SK-MEL-5 (cell line): ENCODE data around the gene FAM135A. TPM values are rescaled to one million over a fixed set of nuclear protein-coding genes. Genes with fewer than 3 reads are reported as not detected.

Experiments
- DNase-seq: peaks from one replicate; pipeline ENCODE4 v3.0.0-alpha.2; 2016; ENCODE audit warnings: low read depth, low spot score
- in situ Hi-C: cut with HindIII; loops from 2 replicates; pipeline ENCODE4 v1.10.0; 2016; ENCODE audit warnings: low sequenced_read_pairs, high pct_unique_total_duplicates, low pct_unique_long_range_greater_than_20kb
- total RNA-seq: library from RNA; depleted of rRNA; stranded (reverse); fragments of >200 nt; shearing (Covaris generic); gene quantifications from 2 replicates; pipeline ENCODE4 v1.2.3, GENCODE V29; 2014

Gene FAM135A
- total RNA-seq, 1 experiment from 2014 or later: 11.5 TPM

DNA sequence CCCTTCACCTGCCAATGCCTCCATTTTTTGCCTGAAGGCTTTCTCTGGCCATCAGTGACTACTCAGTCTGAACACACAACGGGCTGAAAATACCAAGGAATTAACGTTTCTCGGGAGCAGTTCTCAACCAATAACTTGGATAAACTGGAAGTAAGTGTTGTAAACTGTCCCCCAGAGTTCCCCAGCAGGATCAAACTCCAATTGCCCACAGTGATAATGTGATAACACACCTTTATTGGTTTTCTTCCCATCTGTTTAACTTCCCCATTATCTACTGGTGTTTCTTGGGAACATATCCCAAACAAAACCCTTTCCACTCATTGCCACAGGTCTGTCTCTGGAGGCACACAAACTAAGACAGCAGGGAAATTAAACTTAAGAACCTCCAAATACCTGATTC lies 21.8 kb upstream of the FAM135A start:
- no peak for DNase-seq
- in situ Hi-C loops: no loop called here

DNA sequence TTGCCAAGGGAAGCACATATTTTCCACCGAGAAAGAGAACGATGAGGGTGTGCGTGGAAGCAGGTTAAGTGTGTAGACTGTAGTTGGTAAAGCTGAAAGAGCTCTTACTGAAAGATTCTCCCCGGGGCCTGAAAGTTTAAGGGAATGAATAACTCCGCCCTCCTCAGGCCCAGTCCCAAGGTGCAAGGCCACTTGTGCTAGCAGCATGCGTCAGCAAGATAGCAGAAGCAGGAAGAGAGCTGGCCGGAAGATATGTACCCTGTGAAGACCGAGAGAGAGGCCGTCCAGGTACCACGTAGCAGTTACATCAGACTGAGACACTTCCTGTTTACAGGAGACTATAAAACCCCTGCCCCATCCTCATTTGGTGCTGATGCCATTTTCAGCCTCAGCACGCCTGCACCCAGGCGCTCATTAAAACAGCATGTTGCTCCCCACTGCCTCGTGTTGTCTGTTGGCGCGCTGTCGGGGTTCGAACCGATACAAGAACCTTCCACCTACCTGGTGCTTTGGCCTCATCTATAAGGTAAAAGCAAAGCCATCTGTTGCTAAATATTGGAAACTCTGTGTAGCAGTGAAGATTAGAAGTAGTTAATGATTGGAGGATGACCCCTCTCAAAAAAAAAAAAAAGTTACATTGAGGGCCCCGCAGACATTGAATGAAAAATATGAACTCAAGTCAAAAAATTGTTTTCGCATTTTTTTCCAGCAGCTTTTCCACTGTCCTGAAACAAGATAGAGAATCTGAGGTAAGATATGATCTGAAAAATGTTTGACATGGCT lies 18.6 kb upstream of the FAM135A start:
- no peak for DNase-seq
- in situ Hi-C loops: no loop called here

DNA sequence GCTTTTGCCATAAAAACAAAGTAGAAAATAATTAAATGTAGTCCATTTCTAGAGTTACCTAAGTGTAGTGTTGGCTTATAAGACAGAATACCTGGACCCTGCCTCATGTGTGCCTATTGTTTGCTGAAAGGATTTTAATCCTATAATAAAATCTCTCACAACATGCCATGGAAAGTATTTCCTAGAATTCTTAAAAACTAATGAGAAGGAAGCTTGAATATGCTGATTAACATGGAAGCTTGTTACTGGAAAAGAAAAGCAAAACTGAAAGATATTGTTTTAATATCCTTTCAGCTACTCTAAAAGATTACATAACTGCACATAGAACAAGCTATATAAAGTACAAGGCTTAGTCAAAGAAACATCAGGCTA lies 18.0 kb upstream of the FAM135A start:
- no peak for DNase-seq
- in situ Hi-C loops: no loop called here

DNA sequence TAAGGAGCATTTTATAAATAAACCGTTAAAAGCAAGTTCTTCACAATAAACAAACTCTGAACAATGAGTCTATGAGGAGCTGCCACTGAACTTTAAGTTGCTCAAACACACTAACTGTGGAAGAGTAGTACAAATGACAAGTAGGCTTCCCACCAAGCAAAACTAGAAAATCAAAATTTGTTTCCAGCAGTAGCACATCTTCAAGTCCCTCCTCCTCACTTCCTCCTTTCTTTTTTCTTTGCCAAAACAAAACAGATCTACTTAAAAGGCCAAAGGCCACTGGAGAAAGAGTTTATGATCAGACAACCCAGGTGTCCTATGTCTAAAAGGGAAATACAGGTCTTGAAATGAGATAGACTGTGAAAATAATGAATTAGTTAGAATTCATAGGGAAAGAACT lies 17.1 kb upstream of the FAM135A start:
- DNase-seq: no peak
- in situ Hi-C loops: no loop called here

DNA sequence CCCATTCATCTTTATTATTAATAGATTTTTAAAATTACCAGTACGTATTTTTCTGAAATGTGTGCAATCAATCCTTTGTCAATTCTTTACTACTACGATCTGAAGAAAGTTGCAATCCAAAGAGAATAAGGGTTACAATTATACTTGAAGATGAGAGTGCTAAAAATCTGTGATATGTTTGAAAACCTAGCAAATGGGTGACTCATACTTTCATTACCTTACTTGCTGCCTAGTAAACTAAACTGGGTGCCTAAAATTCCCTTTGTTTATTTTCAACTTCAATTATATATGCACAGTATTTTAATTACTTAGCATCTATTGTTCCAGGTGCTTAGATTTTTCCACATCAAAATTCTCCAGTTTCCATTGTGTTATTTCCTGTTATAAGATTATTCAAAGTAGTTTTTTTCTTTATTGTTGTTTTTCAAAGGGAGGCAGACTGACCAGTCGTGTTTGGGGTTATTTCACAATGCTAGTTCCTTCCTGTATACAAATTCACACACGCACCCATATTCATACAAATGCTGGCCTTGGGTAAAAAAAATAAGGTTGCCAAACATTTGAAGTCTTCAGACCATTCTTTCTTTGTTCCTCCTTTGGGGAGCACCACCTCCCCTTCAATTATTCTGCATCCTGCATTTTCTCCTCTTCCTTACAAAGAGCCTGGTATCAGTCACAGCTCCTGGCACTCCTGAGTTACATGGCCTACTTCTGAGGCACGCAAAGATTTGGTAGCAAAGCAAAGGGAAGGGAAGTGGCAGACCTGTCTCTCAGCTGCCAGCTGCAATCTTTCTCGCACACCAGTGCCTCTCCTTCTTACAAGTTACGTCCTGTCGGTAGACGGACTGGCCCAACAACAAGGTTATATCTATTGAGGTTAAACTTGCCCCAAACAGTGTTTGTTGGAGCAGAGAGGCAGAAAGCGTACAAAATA lies 16.2 kb upstream of the FAM135A start:
- no peak for DNase-seq
- in situ Hi-C loops: no loop called here

DNA sequence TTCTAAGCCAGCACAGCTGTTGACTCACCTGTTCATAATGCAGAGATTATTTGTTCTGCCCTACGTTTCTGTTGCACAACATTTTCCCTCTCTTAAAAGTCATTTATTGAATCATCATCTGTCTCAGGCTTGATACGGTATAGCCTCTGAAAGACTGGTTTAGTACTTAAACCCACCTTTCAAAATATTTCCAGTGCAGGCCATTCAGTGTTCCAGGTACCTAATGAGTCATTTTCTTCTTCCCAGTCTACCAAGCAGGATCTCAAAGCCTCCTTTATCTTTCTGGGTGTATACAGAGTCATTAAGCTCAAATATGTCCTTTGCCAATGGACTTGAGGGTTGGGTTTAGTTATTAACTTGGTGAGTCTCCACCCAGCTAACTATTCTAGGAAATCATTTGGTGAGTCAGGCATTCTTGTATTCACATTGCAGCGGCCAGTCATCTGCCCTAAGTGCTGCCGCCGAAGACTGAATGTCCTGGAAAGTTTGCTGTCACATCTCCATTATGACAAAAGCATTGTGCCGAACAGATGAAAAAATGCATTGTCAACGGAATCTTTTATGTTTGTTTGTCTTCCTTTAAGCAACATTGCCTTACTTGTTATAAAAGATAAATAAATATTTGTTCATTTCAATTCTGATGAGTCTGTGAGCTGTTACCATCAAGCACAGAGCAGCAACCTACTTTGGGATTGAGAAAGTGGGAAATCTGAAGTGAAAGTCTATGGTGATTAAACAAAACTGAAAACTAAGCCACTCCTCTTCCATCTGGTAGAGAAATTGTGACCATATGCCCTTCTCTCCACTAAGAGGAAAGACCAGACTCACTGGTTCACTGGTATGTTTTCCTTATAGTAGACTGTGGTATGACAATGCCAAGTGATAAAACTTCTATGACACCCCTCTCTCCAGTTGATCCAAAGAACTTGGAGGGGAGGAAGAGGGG lies 14.3 kb upstream of the FAM135A start:
- in situ Hi-C loops: no loop called here

DNA sequence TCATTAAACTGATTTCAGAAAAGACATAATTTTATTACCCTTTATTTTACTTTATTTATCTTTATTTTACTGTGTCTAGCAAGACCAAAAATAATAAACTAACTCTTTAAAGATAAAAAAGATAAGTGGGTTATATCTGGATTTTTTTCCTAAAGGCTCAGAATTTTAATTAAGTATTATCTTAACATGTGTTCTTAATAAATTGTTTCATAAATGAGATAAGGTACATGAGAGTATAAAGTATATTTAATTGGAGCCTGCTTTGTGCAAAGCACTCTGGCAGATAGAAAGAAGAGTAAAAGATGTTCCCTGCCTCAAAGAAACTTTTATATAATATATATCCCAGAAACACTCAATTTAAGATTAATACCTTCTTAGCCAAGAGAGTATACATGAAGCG lies 8.7 kb upstream of the FAM135A start:
- in situ Hi-C loops: no loop called here
- DNase-seq: no peak

More for the DNA sequence above, 14.3 kb upstream of the FAM135A start:
- no peak for DNase-seq

DNA sequence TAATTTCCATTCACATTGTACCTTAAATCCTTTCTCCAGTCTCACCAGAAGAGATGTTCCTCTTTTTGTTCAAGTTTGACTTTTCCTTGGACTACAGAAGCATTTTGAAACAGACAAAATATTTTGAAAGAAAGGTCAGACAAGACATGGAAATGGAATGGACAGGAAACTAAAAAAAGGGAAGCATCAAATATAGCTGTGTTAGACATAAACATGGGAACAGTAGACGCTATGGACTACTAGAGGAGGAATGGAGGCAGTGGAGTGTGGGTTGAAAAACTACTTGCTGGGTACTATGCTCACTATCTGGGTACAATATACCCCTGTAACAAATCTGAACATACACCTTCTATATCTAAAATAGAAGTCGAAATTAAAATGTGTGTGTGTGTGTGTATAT lies 4.1 kb upstream of the FAM135A start:
- in situ Hi-C loops: no loop called here
- DNase-seq: no peak

DNA sequence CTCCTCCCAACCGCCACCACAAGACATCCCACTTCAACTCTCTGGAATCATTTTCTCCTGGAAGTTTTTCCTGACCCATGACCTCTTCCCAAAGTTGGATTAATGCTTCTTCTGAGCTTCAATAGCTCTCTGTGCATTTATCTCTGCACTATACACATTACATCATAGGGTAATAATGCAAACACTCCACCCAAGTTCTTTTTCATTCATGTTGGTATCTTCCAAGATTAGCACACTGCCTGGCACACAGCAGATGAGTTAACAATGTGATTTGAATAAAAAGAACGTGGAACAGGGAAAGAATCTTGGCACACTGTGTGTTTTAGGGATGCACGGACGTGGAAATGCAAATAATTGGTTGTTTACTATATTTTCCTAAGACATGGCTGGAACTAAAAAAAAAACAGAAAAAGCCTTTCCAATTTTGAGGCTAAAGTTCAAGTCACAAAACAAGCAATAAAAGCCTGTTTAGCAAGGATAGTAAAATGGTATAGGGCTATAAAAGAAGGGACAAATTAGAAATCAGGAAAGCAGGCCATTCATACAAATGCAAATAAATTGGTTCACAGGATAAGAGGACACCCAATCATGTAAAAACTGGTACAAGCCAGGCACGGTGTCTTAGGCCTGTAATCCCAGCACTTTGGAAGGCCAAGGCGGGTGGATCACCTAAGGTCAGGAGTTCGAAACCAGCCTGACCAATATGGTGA lies 1.6 kb upstream of the FAM135A start:
- in situ Hi-C loops: no loop called here
- DNase-seq: no peak

DNA sequence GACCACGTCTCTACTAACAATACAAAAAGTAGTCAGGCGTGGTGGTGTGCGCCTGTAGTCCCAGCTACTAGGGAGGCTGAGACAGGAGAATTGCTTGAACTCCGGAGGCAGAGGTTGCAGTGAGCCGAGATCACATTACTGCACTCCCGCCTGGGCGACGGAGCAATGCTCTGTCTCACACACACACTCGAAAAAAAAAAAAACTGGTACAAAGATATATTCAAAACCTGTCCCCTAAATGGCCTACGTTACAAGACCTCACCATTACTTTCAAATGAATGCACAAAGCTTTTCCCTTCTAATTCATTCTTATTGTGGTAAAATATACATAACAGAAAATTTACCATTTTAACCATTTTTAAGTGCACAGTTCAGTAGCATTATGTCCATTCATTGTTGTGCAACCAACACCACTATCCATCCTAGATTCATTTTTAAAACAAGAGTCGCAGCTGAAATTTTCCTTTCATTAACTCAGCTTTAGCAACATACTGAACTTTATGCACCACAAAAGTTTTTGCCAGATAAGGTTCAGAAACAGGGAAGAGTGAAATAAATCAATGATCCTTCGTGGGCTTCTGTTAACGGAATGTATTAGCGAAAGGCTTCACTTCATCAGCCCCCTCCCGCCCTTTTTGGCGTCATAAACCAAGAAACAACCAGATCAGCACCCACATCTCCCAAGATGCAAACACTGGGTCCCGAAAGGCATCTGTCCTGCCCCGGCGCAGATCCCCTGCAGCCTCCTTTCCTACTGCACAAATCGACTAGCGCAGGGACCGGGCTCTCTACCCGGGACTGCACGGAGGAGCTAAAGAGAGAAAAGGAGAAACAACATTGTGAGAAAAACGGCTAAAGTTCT lies 825 bp upstream of the FAM135A start:
- in situ Hi-C loops: no loop called here
- DNase-seq: no peak

DNA sequence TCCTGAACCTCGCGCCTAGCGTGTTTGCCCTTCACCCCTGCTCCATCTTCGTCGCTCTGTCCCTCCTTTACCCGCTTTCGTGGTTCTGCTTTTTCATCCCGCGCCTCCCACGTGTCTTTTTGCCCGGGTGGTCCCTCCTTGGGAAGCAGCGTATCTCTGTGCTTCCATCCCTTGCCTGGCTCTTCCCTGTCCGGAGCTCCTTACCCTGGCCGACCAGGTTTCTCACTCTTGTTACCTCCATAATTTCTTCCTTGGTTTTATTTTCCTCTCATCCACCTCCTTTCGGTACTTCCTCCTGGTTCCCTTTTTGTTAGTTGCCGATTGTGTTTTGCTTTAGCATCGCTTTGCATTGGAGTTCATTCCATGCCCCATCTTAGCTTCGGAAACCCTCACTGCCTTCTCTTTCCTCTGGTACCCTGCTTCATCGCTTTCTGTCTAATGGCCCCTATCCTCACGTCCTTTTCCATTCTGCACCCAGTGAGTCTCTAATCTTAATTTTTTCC lies 735 bp downstream of the FAM135A start:
- in situ Hi-C loops: no loop called here
- peak; percentile 17 for DNase-seq

DNA sequence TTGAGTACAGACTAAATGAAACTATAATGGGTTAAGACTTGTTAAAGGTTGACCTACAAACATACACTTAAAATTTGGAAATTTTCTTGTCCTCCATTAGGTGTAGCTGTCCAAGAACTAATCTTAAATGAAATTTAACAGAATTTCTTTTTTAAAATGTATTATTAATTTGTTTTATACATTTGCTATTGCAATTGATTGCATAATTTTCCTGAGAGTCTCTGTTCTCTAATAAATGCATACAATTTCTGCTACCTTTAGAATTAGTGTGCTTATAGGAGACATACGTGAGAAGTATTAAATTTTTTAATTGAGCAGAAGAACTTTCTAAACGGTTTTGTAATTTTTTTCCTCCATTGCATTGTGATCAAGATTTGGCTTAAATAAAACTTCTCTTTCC lies 1.5 kb downstream of the FAM135A start:
- in situ Hi-C loops: no loop called here
- no peak for DNase-seq

DNA sequence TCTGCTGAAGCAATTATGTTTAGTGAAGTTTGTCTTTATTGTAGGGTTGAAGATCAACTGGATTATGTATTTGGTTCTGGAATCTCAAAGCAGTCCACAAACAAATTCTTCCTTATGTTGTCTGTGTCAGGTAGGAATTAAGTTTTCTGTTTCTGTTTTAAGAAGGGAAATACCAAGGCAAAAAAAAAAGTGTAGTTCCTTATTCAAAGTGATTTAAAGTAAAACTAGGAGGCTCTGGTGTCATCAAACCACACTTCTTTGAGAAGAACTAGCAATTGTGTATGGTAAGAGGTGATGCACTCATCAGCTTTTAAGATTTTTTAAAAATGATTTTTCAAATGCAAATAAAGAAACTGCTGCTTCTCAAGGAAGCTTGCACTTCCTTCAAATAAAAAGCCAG lies 1.9 kb downstream of the FAM135A start:
- in situ Hi-C loops: no loop called here
- no peak for DNase-seq

DNA sequence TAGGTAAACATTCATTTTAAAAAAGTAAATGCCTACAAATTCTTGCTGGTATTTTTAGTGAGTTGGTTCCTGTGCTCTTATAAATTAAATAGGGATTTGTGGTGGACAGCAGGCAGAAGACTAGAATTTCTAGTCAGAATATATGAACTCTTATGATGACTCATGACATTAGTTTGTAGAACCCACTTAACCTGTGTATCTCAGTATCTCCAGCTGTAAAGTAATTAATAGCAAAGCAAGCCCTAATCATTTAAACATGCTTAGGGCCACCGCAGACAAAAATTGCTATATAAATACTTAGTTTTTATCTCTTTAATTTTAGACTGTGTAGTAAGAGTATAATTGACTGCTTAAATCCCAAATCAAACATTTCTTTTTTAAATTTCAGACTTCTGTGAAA lies 2.4 kb downstream of the FAM135A start:
- in situ Hi-C loops: no loop called here
- DNase-seq: no peak

DNA sequence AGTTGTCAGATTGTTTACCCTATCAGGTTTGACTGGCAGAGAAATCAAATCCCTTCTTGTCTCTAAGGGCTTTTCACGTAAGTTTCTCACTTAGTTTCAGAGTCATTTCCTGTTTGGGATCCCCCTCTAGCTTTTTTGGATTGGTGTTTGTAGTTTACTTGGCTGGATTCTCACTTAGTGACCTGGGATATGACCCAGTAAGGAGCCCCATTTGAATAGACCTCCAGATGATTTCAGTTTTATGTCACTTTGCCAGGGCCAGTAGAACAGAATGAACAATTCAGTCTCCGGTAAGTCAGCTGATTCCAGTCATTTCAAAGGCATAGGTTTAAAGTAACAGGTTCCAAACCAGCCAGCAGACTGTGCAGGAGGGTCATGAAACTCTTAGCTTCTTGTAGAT lies 8.2 kb downstream of the FAM135A start:
- in situ Hi-C loops: no loop called here

More for the DNA sequence above, 8.2 kb downstream of the FAM135A start:
- DNase-seq: peak; percentile 6
